ENCODE data around the gene AQP6. TPM values are rescaled to one million over a fixed set of nuclear protein-coding genes. Genes with fewer than 3 reads are reported as not detected.

AQP6 gene
- polyA plus RNA-seq, 1 of the 3 experiments (the other 2 are of a cell fraction) = 0.10 TPM

DNA sequence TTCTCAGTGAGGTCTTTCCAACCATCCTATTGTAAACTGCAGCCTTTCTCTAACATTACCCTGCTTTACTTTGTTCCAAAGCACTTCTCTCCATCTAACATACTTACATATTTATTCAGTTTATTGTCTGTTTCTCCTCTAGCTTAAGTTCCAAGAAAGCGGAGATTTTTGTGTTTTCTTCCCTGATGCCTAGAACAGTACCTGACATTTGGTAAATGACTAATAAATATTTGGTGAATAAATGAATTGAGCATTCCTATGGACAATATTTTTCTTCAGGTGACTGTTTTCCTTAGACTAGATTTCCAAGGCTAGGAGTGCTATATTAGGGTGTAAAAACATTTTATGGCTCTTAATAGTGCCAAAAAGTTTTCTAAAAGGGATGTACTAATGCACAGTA lies 50.2 kb downstream of the AQP6 start (continued):
- TF ChIP-seq, protein P1, sequence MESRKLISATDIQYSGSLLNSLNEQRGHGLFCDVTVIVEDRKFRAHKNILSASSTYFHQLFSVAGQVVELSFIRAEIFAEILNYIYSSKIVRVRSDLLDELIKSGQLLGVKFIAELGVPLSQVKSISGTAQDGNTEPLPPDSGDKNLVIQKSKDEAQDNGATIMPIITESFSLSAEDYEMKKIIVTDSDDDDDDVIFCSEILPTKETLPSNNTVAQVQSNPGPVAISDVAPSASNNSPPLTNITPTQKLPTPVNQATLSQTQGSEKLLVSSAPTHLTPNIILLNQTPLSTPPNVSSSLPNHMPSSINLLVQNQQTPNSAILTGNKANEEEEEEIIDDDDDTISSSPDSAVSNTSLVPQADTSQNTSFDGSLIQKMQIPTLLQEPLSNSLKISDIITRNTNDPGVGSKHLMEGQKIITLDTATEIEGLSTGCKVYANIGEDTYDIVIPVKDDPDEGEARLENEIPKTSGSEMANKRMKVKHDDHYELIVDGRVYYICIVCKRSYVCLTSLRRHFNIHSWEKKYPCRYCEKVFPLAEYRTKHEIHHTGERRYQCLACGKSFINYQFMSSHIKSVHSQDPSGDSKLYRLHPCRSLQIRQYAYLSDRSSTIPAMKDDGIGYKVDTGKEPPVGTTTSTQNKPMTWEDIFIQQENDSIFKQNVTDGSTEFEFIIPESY (IDR thresholded peaks at IDR 0.05; ENCODE audit: borderline replicate concordance, low read depth) = no peak
- TF ChIP-seq FOXJ3 (CRISPR knock-in tag; IDR thresholded peaks at IDR 0.05) (no peak), RAD21 (IDR thresholded peaks at IDR 0.05; ENCODE audit: low read length) (no peak), FOXM1 (IDR thresholded peaks at IDR 0.05; ENCODE audit: low read depth) (no peak), MXI1 (IDR thresholded peaks at IDR 0.05; ENCODE audit: low read depth, low read length) (no peak), NFIC (IDR thresholded peaks at IDR 0.05; ENCODE audit: borderline replicate concordance) (no peak)

DNA sequence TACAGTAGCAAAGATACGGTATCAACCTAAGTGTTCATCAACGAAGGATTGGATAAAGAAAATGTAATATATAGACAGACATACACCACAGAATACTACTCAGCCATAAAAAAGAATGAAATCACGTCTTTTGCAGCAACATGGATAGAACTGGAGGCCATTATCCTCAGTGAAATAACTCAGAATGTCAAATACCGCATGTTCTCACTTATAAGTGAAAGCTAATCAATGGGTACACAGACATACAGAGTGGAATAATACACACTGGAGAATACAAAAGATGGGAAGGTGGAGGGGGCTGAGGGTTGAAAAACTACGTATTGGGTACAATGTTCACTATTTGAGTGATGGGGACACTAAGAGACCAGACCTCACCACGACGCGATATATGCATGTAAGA lies 51.5 kb downstream of the AQP6 start:
- CTCF ChIA-PET = interaction anchor here (1.0 to 2.3 kb wide), 3 partner anchors 46 to 57 kb away, joined by 3 to 12 read pairs (median 3); no protein-coding TSS in a partner anchor
- Histone ChIP-seq H3K9me2 (no peaks in the 10 kb centered on the region), H3K4me1 (ENCODE audit: control insufficient read depth in 1 of 2, insufficient read depth in 2 of 2, low read depth in 1 of 2, low read length in 1 of 2) (peaks cover 0 to 2% of the 10 kb centered on the region in 2 experiments; a peak in 3 of 4 replicates), H3K9ac (peak overlapping the region; percentile 74; the same call in 1 of the 2 replicates), H3K4me2 (peak overlapping the region; percentile 66), H3K79me2 (ENCODE audit: insufficient read depth) (peaks cover 61% of the 10 kb centered on the region), H4K20me1 (ENCODE audit: insufficient read depth) (peaks cover 6% of the 10 kb centered on the region; the same call in 1 of the 2 replicates), H3F3A (replicated peaks; ENCODE audit: insufficient read depth) (peaks cover 5% of the 10 kb centered on the region), H3K4me3 (ENCODE audit: low read depth in 2 of 2, low read length in 1 of 2) (peak overlapping the region; percentile 67 to 73), H3K27ac (ENCODE audit: low read depth in 2 of 2, low read length in 1 of 2) (peak overlapping the region in 1 of 2 experiments; percentile 24; a peak in 1 of 4 replicates), H3K9me3 (no peaks in the 10 kb centered on the region), H3K36me3 (replicated peaks in 1 of 2; ENCODE audit: control insufficient read depth in 1 of 2, insufficient read depth in 2 of 2, low read length in 1 of 2) (no peaks in the 10 kb centered on the region), H3K27me3 (ENCODE audit: insufficient read depth) (no peaks in the 10 kb centered on the region), H2AFZ (ENCODE audit: low read depth) (no peak overlapping the region)
- 71% methylated on average over 8 of the region's 8 CpGs for WGBS (ENCODE audit: low lambda C conversion rate)
- no peak for DNase-seq
- TF ChIP-seq RAD21 (IDR thresholded peaks at IDR 0.05; ENCODE audit: low read length) (no peak), RCOR1 (IDR thresholded peaks at IDR 0.05; ENCODE audit: low read length) (no peak), MXI1 (IDR thresholded peaks at IDR 0.05; ENCODE audit: low read depth, low read length) (no peak), POLR2AphosphoS5 (IDR thresholded peaks at IDR 0.05; ENCODE audit: low read depth, low read length) (no peak), NRF1 (IDR thresholded peaks at IDR 0.05; ENCODE audit: low read depth, low read length) (no peak), RFX5 (IDR thresholded peaks at IDR 0.05; ENCODE audit: low read length) (no peak), USF1 (IDR thresholded peaks at IDR 0.05; ENCODE audit: borderline replicate concordance, low read depth) (no peak), EZH2phosphoT487 (IDR thresholded peaks at IDR 0.05; ENCODE audit: borderline replicate concordance, low read depth) (no peak), NFIC (IDR thresholded peaks at IDR 0.05; ENCODE audit: borderline replicate concordance) (no peak), JUND (IDR thresholded peaks at IDR 0.05) (no peak), GABPA (IDR thresholded peaks at IDR 0.05; ENCODE audit: low read depth) (no peak), FOXJ3 (CRISPR knock-in tag; IDR thresholded peaks at IDR 0.05) (no peak), YY1 (IDR thresholded peaks at IDR 0.05; ENCODE audit: low read depth) (no peak), GATA2 (CRISPR knock-in tag; IDR thresholded peaks at IDR 0.05) (no peak), CHD2 (IDR thresholded peaks at IDR 0.05; ENCODE audit: low read length, partially characterized antibody) (no peak), FOXM1 (IDR thresholded peaks at IDR 0.05; ENCODE audit: low read depth) (no peak), FOSL2 (IDR thresholded peaks at IDR 0.05; ENCODE audit: borderline replicate concordance, low read depth) (no peak)
- TF ChIP-seq, protein P1 (IDR thresholded peaks at IDR 0.05; ENCODE audit: borderline replicate concordance, low read depth) = no peak
- POLR2A ChIA-PET = no interaction called here

All from SK-N-SH (cell line).